VCaP (cell line): Measurements from ENCODE around the gene NEU4.
"Not testable (repeated sequence)": the region's sequence is repeated elsewhere in the genome, so short reads cannot be mapped to it uniquely, and the experiment has no call there.

ENCODE experiments used
- H3K27ac ChIP-seq: fragments of 450-650 bp; 2 replicates; pipeline ENCODE4 v1.5.1; 2017
- CTCF ChIP-seq: fragments of 450-650 bp; conservative IDR thresholded peaks from 2 replicates; pipeline ENCODE4 v1.5.1; 2017; ENCODE audit warnings: mild to moderate bottlenecking, moderate library complexity

Gene NEU4

GRCh38 chr2:241776336-241777169, 32.4 kb upstream of the NEU4 start, which contains the start of gene GAL3ST2:
GAL3ST2 (plus strand) TSS chr2:241776822; CDS start chr2:241776956, 134 bp downstream.
- H3K27ac ChIP-seq = no peak within 1 kb of the TSS
- no peak for TF ChIP-seq CTCF

GRCh38 chr2:241777170-241777685, 31.8 kb upstream of the NEU4 start:
- no peak overlapping the region for H3K27ac ChIP-seq
- TF ChIP-seq CTCF = no peak

- H3K27ac ChIP-seq = no peak overlapping the region
- no peak for TF ChIP-seq CTCF
These were observed 31.0 kb upstream of the NEU4 start for GRCh38 chr2:241777686-241778627.

GRCh38 chr2:241780939-241781569, 27.9 kb upstream of the NEU4 start:
- no peak overlapping the region for H3K27ac ChIP-seq
- TF ChIP-seq CTCF = no peak

GRCh38 chr2:241782053-241782452, 26.9 kb upstream of the NEU4 start:
- not testable (repeated sequence) for H3K27ac ChIP-seq

- H3K27ac ChIP-seq = no peak overlapping the region
- TF ChIP-seq CTCF = no peak
These were observed 20.9 kb upstream of the NEU4 start for GRCh38 chr2:241788135-241788534.

- H3K27ac ChIP-seq = no peak overlapping the region
- no peak for TF ChIP-seq CTCF
These were observed 20.4 kb upstream of the NEU4 start for GRCh38 chr2:241788572-241788971.

GRCh38 chr2:241791385-241791784, 17.6 kb upstream of the NEU4 start:
- H3K27ac ChIP-seq = not testable (repeated sequence)
